Tibial nerve (tissue), 3 donors: ENCODE measurements around the gene CLPSL1.

Experiments
- POLR2A ChIP-seq, 2 donors: fragments of 450-650 bp; IDR thresholded peaks; one replicate each; pipeline ENCODE4 v1.6.1; 2017; ENCODE audit warnings: antibody characterized with exemption in 2 of 2, mild to moderate bottlenecking in 2 of 2, moderate library complexity in 2 of 2
- TF ChIP-seq, protein P1 (sequence below), 5 experiments: fragments of 200-600 bp in 3 of 5; fragments of 450-650 bp in 2 of 5; sonication (generic) in 3 of 5; IDR thresholded peaks; one replicate each; pipeline ENCODE4 v1.5.1; 2016 to 2019; ENCODE audit warnings: antibody characterized with exemption in 5 of 5, mild to moderate bottlenecking in 3 of 5, moderate library complexity in 2 of 5

DNA sequence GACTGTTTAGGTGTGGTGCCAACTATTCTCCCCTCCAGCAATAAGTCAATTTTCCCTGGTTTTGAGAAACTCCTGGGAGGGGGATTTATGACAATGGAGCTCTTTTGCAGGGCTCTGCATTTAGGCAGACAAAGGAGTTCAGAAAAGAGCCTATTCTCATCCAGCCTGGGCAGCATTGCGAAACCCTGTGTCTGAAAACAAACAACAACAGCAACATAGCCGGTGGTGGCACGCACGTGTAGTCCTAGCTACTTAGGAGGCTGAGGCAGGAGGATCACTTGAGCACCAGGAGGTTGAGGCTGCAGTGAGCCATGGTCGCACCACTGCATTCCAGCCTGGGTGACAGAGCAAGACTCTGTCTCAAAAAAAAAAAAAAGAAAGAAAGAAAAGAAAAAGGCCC lies 9.9 kb downstream of the CLPSL1 start:
- TF ChIP-seq, protein P1, sequence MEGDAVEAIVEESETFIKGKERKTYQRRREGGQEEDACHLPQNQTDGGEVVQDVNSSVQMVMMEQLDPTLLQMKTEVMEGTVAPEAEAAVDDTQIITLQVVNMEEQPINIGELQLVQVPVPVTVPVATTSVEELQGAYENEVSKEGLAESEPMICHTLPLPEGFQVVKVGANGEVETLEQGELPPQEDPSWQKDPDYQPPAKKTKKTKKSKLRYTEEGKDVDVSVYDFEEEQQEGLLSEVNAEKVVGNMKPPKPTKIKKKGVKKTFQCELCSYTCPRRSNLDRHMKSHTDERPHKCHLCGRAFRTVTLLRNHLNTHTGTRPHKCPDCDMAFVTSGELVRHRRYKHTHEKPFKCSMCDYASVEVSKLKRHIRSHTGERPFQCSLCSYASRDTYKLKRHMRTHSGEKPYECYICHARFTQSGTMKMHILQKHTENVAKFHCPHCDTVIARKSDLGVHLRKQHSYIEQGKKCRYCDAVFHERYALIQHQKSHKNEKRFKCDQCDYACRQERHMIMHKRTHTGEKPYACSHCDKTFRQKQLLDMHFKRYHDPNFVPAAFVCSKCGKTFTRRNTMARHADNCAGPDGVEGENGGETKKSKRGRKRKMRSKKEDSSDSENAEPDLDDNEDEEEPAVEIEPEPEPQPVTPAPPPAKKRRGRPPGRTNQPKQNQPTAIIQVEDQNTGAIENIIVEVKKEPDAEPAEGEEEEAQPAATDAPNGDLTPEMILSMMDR (IDR thresholded peaks at IDR 0.05) = no peak
- no peak for TF ChIP-seq POLR2A (IDR thresholded peaks at IDR 0.05)
